GM19468 (cell line): ENCODE results near the gene MARCHF6.
"Not testable (repeated sequence)": the region's sequence is repeated elsewhere in the genome, so short reads cannot be mapped to it uniquely, and the experiment has no call there.

ENCODE experiments used
- ATAC-seq: cut with Tn5 transposase; IDR thresholded peaks from one replicate; pipeline ENCODE4 v1.9.1; 2021; ENCODE audit warnings: mild to moderate bottlenecking, moderate library complexity, moderate number of reproducible peaks; ENCODE audit not compliant: unreplicated experiment; ENCODE audit errors: extremely low read depth

Gene MARCHF6

DNA sequence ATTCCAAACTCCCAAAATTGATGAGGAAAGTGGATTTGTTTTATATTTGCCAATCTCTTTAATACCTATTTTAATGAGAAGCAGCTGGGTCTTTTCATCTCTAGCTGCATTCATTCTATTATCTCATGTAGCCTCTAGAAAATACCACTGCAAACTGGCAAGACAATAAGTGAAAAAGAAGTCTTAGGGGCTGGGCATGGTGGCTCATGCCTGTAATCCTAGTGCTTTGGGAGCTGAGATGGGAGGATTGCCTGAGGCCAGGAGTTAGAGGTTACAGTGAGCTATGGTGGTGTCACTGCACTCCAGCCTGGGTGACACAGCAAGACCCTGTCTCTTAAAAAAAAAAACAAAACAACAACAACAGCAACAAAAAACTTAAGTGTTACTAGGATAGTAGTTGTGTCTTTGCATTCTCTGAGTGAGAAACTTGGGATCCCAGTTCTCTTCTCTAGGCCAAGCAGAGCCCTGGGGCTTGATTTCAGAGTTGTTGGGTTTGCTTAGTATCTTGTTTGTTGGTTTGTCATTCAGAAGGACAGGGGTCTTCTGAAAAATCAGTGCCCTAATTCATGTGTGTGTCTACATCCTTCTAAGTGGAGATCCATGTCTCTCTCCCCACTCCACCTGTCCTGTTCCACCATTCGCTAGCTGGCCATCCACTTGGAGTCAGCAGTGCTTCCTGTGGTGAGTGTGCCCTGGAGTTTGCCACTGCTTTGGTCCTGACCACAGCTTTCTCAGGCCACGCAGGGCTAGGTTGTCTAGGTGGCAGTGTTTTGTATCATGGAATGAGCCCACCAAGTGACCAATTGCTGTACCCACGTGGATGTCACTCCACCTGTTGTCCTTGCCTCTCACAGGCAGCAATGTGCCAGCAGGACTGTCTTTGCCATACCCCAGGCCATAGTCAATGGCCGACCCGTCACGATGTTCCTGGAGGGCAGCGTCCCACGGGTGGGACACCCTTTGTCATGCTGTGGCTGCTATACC is 19.5 kb downstream of the MARCHF6 start:
- ATAC-seq = no peak

DNA sequence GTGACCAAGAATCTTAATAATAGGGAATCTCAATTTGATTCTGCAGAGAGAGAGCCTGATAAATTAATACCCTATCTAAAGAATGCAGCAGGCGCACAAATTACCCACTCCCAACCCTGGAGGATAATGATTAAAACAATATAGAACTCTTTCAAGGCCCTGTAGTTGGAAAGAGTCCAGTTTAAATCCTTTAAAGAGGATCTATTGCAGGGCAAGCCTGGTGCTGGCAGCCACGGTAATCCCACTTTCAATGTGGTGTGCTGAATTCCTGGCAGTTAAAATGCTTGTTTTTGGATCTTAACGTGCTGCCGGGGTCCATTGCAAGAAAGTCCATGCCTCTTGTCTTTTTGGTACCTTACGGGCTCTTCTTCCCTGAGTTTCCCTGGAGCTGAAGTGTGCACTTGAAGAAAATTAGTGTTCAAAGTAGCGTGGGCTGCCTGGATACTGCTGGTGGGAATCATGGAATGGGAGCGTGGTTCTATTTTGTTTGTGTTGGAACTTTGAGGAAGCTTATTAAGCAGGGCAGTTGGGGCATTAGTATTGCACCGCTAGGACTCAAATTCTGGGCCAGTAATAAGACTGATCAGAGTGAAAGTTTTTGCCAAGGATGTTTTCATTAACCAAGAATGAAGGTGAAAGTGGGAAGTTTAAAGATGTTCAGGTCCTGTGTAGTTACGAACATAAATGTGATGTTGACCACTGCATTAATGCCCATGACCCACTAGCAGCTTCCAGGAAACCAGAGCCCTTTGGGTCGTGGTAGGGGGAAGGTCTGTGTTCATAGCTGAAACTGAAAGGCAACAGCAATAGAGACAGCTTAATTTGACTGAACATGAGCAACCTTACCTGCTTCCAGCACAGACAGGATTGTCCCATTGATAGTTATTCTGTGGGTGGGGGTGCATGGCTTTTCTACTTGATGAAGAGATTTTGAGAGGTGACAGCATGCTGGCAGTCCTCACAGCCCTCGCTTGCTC is 20.8 kb downstream of the MARCHF6 start:
- ATAC-seq = peak; percentile 56

GRCh38 chr5:10375146-10375545 is 21.7 kb downstream of the MARCHF6 start:
- not testable (repeated sequence) for ATAC-seq

DNA sequence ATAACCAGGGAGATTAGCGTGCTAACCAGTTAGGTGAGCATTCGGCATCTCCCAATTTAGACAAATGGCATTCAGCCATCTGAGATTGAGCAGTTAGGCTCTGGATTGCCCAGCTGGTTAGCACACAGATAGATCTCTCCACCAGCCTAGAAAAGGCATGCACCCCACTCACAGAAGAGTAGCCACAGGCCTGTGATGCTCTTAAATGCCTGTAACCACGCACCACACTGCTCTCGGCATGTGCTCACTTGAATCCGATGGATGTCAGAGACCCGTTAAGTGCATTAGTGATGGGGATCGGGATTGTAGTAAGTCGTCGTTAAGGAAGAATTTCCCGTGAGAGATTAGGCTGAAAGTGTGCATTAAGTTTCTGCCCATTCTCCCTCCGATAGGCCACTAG is 23.0 kb downstream of the MARCHF6 start:
- no peak for ATAC-seq

- no peak for ATAC-seq
Measured at GRCh38 chr5:10377081-10377480, 23.6 kb downstream of the MARCHF6 start.

- no peak for ATAC-seq
Measured at GRCh38 chr5:10381803-10382202, 28.3 kb downstream of the MARCHF6 start.

GRCh38 chr5:10384483-10384882 is 31.0 kb downstream of the MARCHF6 start:
- no peak for ATAC-seq

DNA sequence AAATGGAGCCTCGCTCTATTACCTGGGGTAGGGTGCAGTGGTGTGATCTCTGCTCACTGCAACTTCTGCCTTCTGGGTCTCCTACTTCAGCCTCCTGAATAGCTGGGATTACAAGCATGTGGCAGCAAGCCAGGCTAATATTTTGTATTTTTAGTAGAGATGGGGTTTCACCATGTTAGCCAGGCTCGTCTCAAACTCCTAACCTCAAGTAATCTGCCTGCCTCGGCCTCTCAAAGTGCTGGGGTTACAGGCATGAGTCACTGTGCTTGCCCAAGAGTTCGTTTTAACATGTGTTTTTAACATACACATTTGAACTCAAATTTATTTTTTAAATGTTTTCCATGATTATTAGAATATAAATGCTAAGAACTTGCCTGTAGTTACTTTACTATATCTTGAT is 34.2 kb downstream of the MARCHF6 start:
- no peak for ATAC-seq

- no peak for ATAC-seq
Measured at GRCh38 chr5:10391130-10391529, 37.6 kb downstream of the MARCHF6 start.

DNA sequence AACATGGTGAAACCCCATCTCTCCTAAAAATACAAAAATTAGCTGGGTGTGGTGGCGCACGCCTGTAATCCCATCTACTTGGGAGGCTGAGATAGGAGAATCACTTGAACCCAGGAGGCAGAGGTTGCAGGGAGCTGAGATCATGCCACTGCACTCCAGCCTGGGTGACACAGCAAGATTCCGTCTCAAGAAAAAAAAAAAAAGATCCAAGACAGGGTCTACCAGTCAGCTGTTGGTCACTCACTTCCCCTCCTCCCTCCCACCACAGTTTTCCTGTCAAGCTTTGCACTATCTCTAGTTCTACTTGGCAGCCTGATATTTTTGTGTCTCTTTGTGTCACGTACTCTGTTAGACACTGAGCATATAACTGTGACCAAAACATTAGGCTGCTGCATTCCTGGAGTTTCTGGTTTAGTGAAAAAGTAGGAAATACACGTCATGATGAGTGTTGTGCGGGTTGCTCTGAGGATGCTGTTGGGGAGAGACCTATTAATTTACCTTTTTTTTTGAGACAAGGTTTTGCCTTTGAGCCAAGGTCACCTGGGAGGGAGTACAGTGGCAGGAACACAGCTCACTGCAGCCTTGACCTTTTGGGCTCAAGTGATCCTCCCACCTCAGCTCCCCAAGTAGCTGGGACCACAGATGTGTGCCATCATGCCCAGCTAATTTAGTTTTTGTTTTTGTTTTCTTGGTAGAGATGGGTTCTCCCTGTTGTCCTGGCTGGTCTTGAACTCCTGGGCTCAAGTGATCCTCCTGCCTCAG is 39.3 kb downstream of the MARCHF6 start:
- ATAC-seq = not testable (repeated sequence)

- no peak for ATAC-seq
Measured at GRCh38 chr5:10393491-10393890, 40.0 kb downstream of the MARCHF6 start.

DNA sequence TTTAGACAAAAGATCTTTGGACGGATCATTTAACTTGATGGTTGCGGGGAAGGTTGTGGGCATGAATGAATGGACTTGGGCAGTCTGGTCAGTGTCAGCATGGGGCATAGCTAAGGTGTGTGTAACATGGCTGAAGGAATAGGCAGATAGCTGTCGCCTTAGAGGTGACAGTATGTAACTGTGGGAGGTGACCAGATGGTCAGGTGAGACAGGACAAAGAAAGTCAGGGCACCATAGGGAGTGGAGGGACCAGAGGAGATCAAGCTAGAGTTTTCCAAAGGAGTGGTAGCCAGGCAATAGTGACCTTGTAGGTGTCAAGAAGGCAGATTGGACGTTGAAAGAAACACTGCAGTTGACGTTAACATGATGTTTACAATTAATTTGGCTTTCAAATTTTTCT is 43.1 kb downstream of the MARCHF6 start:
- ATAC-seq = no peak

- no peak for ATAC-seq
Measured at GRCh38 chr5:10399839-10400238, 46.3 kb downstream of the MARCHF6 start.

- ATAC-seq = no peak
Measured at GRCh38 chr5:10400411-10400810, 46.9 kb downstream of the MARCHF6 start.

GRCh38 chr5:10400831-10401230 is 47.3 kb downstream of the MARCHF6 start:
- ATAC-seq = no peak

GRCh38 chr5:10401498-10401897 is 48.0 kb downstream of the MARCHF6 start:
- ATAC-seq = peak; percentile 83
